ENCODE data around the gene CDK14.

Gene CDK14

DNA sequence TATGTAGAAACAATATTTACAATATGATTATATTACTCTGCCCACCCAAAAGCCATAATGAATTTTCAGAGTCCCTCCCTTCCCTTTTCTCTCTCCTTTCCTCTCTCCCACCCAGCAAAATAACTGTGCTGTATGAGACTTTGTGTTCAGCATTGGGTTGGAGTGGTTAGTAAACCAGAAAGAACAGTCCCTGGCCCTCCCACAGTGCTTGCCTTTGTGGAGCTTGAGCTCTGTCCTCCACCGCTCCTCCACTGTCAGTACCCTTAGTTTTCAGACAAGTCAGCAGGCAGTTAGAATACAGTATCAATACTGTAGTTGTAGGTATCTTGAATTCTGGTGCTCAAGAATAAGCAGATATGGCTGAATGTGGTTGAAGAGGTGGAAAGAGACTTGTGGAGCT is 92.7 kb downstream of the CDK14 start:
- no peak for DNase-seq

DNA sequence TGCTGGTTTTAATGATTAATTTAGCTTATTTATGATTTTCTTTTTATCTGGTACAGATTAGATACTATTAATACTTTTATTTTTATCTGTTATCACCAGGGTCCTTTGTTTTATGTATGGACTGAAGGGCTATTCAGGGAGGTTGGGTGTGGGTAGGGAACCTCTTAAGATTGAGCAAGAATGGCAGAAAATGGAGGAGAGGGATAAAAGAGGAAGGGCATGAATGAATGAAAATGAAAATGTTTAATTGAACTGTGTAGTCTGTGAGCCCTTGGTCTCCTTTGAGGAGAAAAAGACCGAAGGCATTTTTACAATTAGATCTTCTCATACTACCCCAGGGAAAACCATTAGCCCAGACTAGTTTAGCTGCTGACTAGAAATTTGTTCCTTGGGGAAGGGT is 93.1 kb downstream of the CDK14 start:
- no peak for DNase-seq

DNA sequence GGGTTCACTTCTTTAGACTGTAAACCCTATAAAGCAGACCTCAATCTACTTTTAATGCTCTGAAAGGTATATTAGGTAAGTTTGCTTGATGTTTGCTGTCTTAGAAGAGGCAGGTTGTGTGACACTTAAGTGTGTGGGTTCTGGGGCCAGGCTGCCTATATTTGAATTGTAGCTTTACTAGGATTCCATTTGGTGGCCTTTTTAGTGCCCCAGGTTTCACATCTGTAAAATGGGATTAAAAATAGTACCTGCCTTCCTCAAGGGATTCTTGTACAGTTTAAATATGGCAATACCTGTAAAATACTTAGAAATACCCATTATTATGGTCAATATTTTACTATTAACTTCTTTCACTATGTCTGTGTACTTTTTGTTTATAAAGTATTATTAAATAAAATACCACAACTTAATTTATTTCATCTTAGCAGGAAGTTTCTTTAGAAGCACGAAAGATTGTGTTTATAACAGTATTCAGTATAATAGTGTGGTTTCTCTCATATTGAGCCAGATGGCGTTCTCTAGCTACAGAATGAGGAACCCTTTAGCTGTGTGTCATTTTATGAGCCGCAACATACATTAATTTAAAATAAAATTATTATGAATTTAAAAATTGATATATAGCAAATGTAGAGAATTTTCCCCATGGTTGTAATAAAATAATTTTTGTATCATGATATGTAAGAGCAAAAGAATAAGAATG is 94.2 kb downstream of the CDK14 start:
- DNase-seq = no peak

DNA sequence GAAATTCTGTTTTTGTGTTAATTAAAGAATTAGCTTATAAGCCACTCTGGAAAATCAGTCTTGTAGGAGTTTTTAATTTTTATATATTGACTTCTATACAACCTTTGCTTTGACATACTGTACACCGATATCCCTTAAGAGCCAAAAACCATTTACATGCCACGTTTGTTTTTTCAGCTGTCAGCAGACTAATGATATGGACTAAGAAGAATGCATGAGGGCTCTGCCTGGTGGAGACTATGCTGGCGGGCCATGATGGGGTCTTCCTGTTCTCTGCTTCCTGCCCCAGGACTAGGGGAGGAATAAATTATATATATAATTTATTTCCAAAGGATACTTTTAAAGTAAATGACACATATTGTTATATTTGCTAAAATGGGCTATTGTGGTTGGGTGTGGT is 96.3 kb downstream of the CDK14 start:
- DNase-seq = no peak

DNA sequence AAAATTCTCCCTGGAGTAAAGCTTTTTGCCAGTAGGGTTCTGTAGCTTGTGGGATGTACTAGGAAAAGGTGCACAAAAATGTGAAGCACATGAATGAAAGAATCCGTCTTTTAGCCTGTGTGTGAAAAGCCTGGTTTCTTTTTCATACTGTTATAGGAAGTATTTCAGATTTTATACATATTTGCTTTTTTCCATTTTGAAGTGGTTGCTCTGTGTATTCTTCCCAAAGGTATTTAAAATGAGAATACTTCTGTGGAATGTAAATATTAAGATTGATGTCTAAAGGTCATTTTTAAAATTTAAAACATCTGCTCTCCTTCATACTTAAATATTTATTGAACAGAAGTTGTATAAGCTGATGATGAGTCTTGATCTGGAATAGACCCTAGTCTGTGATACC is 96.8 kb downstream of the CDK14 start:
- no peak for DNase-seq

DNA sequence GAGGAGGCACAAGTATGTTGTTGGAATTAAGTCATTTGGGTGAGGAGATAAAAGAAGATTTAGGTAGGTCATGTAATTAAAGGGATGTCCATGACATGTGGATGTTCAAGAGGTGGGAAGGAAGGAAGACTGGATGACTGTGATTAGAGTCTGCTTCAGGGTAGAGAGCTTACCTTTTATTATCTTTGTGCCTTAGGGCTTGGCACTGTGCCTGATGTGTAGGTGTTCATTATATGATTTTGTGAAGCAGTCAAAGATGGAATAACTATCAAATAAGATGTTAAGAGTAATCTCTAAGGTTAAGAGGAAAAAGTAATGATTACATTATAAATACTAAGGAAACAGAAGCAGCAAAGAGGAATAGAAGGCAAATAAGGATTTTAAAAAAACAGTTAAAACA is 97.8 kb downstream of the CDK14 start:
- no peak for DNase-seq

DNA sequence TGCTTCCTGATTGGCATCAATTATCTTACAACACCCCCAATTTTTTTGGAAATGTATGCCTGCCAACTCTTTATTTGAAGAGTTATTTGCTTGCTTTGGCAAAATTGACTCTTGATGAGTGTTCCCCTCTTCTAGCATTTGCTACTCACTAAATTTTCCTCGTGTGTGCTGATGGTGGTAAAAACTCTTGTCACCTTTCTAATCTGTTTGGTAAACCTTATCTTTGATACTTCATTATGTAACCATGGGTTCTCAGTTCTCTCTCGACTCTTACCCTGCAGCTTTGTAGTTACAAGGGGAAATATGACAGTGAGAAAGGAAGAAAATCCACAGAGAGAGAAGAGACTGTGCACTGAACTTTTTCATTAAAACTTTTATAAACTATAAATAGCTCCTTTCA is 102.5 kb downstream of the CDK14 start:
- DNase-seq = no peak

DNA sequence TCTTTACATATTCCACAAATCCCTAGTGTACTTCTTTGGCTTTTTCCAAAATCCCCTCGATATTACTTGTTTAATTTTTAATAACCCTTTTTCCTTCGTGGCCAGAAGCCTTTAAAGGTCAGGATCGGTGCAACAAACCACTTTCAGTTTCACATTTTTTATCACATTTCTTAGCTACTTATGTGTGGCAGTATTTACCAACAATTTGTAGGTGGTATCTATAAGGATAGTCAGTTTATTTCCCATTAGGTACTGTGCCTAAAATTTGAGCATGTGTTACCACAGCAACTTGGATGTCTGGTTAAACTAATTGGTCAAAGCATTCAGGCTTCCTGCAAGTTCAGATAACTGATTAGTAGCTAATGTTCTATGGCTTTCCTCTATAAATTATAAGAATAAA is 104.9 kb downstream of the CDK14 start:
- no peak for DNase-seq

DNA sequence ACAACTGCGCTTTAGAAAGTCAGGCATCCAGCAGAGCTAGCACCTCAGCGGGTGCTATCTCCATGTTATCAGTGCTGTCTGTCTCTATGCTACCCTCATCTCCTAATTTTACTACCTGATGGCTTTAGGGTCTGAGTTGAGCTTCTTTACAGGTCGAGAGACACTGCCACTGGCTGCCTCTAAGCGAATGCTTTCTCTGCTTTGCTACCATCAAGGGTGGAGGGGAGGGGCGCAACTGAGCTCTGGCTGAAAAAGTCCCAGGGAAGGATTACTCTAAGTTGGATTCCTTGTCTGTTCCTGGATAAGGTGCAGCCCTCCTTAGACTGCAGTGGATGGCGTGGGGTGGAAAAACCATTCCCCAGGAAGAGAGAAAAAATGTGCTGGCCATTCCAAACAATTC is 105.7 kb downstream of the CDK14 start:
- no peak for DNase-seq

DNA sequence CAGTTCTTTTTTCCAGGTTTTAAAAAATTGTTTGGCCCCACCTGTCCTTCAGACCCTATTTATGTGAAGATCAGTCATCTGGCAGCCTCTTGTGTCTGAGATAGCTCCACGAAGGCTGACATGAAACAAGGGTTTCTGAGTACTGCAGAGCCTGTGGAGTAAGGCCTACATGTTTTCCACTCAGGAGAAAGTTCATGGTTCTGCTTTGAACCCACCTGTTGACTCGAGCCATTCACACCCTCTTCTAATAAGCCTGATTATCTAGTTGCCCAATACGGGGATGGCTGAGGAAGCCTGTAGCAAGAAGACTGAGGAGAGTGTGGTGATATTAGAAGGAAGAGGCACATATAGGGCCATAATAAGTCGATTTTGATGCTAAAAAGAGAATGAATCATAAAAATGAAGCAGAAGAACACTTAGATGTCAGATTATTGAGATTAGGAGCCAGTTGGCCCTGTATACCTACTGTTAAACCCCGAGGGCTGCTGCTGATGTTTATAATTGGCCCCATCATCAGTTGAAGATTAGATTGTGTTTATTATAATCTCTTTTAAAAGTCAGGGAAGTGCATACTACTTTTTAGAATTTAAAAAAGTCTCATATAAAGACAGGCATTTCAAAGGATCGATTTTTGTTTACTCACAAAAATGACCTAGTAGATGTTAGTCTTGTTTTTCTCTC is 109.4 kb downstream of the CDK14 start:
- no peak for DNase-seq

DNA sequence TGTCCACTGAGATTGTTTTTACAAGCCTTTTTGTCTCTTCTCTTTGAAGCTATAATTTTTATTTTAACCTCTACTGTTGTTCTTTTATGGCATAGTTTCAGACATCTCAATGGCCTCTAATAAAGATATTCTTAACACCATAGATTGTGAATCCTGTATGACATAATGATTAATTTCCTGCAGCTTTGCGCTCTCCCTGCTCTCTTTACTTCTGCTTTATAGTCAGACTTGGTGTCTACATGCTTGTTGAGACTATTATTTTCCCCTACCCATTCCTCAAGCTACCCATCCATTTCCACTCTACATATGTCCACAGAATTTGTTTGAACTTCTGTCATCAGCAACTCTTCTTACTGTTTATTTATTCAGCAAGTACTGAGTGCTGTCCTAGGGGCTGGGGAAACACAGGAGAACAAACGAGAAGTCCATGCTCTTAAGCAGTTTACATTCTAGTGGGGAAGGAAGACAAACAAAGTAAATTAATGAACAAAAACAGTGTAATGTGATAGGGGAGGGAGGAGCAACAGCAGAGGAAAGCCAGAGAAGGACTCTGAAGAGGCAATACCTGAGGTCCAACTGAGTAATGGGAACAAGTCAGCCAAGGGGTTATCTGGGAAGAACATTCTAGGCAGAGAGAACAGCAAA is 110.1 kb downstream of the CDK14 start:
- no peak for DNase-seq

DNA sequence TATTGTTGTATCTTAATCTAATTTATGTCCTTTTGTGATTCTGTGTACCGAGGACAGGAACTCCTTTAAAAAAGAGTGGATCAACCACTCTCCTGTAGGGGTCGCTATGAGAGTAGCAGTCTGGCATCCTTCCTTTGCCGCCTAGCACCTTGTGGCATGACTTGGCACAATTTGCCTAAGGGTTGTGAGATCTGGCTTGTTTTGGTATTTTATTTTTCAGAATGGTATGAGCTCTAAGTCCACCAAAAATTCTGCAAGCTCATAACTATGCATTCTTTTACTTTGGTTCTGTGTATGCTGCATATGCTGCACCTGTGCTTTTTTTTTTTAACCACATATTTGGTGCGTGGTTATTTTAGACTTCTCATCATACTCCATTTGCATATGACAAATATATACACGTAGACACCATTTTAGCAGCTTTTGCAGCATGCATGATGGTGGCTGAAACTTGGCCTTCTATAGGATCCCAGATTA is 112.8 kb downstream of the CDK14 start:
- DNase-seq = no peak

DNA sequence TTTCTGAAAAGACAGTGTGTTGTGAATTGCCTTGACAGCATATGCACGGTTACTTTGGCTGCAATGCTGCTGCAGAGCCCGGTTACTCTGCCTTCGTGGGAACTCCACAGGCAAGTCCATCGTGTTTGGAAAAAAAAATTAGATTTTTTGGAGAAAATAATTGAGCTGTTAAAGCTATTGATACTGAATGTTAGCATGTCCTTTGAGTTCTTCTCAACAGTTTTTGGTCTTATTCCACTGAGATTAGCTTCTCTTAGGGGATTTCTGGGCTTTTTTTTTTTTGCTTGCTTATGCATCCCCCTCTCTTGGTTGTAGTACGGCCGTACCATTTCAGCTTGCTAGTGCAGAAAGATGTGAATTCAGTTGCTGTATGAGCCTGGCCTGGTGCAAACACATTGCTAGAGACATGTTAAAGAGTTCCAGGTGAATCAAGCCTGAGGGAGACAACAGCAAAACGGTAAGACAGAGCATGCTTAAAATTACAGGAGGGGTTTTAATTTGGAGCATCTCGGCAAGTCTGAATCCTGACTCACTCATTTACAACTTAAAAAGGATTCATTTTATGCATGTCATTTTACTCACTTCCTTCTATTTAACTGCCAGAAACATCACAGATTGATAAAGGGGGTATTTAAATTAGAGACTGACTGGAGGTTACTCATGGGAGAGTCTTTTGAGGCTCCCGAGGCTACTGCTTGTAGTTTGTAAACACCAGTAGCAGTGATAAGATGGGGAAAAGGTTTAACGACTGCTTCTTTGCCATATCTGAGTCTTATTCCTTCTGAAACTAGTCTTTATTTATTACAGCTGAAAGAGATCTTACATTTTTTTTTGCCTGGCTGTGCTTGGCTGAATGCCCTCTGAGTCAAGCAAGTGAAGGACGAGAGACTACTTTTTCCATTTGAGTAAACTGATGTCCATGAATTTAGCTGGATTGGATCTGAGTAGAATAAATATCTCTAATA is 113.7 kb downstream of the CDK14 start:
- no peak for DNase-seq

DNA sequence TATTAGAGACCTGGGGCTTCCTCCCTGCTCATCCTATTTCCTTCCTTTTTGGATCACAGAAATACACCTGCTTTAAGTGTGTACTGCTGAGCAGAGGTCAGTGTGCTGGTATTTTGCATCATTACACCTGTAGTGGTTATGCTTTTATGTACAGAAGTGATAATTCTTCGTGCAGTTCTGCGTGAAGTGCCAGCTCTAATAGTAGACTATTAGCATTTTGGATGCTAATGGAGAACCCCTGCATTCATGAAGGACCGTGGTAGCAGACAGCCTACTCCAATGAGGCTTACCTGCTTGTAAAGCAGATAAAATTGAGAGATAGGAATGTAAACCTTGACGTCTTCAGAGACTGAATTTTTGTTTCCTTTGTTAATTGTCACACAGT is 114.3 kb downstream of the CDK14 start:
- DNase-seq = no peak

DNA sequence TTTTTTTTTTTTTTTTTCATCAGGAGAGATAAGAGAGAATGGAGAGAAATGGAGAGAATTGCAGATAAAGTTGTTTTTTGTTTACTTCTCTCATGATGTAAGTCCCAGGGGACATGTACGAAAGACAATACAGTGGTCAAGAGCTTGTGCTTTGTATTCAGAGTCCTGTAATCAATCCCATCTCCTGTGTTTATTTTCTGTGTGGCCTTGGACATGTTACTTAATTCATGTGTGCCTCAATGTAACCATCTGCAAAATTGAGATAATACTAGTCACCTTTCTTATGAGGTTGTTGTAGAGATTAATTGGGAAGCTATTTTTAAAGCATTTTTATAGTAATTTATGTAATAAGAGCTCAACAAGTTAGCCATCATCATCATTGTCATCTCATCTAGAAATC is 117.5 kb downstream of the CDK14 start:
- no peak for DNase-seq

DNA sequence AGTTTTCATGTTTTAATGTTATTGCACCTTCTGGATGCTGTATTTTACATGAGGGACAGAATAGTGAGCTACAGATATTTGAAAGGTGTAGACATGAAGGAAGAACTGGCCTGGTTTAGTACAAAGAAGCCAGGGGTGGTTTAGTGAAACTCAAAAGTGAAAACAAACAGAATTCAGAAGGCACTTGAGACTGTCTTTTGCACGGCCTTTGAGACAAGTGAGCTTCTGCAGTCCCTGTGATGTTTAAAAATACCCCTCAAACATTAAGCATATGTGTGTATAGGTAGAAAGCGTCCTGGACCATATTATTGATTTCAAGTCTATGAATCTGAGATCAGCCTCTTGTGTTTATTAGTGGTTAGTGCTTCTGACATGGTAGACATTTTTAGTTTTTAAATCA is 118.9 kb downstream of the CDK14 start:
- no peak for DNase-seq

DNA sequence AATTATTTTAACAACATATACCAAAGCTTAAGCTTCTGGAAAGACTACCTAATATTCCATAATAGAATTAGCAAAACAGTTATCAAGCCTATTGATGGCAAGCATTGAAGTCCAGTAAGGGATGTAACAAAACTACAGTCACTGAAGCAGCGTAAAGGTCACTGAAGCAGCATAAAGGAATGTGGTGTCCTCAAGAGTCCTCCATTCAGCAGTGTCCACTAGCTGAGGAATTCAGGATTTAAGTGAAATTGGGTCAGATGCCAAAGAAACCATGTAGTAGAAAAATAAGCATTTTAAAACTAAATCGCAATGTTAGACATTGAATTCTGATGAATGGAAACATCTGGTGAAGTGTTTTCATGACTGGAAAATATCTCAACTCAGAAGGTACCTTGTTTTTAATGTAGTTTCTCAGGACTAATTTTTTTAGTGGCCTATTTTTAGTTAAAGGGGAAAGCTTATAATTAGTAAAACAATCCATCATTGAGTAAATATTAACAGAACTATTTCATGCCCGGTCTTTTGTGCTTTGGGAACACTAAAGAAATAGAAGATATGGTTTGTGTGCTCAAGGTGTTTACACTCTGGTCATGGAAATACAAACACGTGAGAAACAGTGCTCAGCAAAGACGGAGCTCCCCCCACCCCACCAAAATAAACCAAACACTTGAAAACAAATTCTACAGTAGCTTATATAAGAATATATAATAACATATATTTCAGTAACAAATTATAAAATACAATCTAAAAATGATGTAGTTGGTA is 121.4 kb downstream of the CDK14 start:
- DNase-seq = no peak

DNA sequence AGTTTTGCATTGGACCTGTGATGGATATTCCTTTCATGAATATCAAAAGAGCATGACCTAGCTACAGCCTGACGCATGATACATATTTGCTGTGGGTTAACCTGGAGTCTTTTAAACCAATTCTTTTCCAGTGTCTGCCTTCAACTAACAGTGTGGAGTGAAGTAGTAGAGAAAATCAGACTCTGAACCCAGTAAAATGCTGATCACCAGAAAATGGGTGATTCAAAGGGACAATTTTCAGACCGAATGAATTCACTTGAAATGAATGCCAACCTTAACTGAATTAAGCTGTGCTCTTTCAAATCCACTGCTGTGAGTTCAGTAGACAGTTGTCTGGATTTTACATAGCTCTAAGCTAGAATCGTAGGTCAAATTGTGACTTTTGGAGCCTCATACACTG is 123.0 kb downstream of the CDK14 start:
- DNase-seq = no peak

DNA sequence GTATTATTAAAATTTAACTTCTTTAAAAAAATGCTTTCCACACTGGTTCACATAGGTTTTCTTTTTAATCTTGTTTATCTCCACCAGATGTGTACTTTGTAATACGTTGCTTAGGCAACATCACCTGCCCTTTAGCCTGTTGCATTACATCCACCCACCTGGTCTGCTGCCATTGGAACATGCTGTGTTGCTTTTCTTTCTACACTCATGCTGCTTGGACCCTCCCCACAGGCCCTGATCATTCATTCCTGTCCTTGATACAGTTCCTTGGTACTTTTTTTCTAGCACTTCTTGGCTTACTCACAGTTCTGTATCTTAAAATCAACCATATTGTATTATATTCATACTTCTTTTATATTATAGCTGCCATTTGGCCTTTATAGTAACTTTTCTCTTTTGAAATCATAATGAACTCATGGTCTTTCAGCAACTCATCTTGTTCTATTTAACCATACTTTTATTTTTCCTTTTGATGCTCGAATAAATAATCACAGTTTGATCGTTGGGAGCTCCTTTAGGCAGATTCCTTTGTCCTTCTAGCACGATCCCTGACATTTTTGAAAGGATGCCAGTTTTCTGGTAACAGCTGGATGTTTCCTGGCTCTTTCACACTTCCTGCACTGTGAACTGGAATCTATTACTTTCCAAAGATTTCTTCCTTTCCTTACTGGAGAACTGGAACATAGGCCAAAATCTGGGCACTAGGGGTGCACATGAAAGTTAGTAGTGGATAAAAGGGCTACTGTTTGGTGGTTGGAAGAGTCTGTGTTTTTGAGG is 125.1 kb downstream of the CDK14 start:
- no peak for DNase-seq

DNA sequence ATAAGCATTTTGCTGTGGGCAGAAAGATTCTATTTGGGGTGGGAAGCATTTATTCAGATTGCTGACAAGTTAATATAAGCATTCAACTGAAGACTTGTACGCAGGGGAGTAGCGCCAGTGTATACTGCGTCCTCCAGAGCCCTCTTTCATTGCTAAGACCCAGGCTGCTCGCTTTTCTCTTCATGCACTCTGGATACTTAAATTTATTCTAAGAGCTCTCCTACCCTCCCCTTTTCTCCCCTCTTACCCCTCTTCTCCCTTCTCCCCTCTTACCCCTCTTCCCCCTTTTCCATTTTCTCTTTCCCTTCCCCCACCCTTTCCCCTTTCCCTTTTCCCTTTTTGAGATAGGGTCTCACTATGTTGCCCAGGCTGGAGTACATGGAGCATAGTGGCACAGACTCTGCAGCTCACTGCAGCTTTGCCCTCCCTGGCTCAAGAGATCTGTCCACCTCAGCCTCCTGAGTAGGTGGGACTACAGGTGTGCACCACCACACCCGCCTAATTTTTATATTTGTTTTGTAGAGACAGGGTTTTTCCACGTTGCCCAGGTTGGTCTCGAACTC is 125.8 kb downstream of the CDK14 start:
- no peak for DNase-seq

DNA sequence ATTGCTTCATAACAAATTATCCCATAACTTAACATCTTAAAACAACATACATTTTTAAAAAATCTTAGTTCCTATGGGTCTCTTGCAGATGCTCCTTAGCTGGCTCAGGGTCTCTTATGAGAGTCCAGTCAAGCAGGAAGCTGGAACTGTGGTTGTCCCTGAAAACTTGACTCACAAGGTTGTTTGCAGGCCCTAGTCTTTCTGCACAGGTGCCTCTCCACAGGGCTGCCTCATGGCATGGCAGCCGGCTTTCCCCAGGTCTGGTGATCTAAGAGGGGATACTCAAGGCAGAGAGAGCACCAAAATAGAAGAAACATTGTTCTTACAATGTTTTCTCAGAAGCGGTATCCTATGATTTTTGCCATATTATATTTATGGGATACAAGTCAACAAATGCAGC is 127.1 kb downstream of the CDK14 start:
- DNase-seq = no peak
